Measurements from ENCODE around the gene NOS1AP.

Gene NOS1AP

DNA sequence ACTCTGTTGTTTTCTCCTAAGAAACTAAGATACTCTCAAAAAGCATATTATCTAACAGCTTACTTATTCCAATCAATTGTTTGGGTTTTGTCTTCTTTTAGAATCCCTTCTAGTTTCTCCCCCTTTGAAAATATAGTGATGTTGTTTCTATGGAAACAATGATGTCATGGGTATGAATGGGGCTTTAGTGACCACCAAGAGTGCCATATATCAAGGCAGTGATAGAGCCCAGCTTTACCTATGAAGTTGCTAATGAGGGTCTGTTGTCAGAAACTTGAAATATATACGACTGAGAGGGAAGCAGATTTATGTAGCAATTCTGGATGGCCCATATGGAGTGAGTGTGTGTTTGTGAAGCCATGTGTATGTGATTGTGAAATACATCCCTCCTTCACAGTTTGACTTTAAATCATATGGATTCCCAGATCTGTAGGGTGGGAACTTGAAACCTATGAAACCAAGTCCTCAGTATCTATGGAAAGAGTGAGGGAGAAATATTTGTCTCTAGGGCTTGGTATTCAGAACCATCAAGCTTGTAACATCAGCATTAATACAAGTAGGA is 190.5 kb downstream of the NOS1AP start:
- Histone ChIP-seq H4K20me1 (ENCODE audit: control insufficient read depth, insufficient read depth, low read depth, low read length) (no peaks in the 10 kb centered on the region), H3F3A (ENCODE audit: control insufficient read depth, insufficient read depth) (no peaks in the 10 kb centered on the region), H3K4me3 (ENCODE audit: low read length) (no peak overlapping the region), H3K79me2 (ENCODE audit: control insufficient read depth, low read length) (no peaks in the 10 kb centered on the region), H3K4me2 (ENCODE audit: low read length) (no peak overlapping the region), H3K27me3 (ENCODE audit: control insufficient read depth, low read length) (no peaks in the 10 kb centered on the region), H3K27ac (ENCODE audit: low read depth, low read length) (no peak overlapping the region), H3K36me3 (ENCODE audit: control insufficient read depth, low read length) (no peaks in the 10 kb centered on the region), H3K4me1 (ENCODE audit: control insufficient read depth, low read length) (no peaks in the 10 kb centered on the region), H3K9me2 (replicated peaks; ENCODE audit: control insufficient read depth, low read length) (no peaks in the 10 kb centered on the region), H3K9me3 (ENCODE audit: control insufficient read depth, insufficient read depth, low read length) (no peaks in the 10 kb centered on the region)
- TF ChIP-seq EZH2phosphoT487 (IDR thresholded peaks at IDR 0.05; ENCODE audit: borderline replicate concordance, low read length), result no peak
- TF ChIP-seq, protein P1, sequence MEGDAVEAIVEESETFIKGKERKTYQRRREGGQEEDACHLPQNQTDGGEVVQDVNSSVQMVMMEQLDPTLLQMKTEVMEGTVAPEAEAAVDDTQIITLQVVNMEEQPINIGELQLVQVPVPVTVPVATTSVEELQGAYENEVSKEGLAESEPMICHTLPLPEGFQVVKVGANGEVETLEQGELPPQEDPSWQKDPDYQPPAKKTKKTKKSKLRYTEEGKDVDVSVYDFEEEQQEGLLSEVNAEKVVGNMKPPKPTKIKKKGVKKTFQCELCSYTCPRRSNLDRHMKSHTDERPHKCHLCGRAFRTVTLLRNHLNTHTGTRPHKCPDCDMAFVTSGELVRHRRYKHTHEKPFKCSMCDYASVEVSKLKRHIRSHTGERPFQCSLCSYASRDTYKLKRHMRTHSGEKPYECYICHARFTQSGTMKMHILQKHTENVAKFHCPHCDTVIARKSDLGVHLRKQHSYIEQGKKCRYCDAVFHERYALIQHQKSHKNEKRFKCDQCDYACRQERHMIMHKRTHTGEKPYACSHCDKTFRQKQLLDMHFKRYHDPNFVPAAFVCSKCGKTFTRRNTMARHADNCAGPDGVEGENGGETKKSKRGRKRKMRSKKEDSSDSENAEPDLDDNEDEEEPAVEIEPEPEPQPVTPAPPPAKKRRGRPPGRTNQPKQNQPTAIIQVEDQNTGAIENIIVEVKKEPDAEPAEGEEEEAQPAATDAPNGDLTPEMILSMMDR (IDR thresholded peaks at IDR 0.05; ENCODE audit: low read depth, low read length, poor library complexity, severe bottlenecking), result no peak

DNA sequence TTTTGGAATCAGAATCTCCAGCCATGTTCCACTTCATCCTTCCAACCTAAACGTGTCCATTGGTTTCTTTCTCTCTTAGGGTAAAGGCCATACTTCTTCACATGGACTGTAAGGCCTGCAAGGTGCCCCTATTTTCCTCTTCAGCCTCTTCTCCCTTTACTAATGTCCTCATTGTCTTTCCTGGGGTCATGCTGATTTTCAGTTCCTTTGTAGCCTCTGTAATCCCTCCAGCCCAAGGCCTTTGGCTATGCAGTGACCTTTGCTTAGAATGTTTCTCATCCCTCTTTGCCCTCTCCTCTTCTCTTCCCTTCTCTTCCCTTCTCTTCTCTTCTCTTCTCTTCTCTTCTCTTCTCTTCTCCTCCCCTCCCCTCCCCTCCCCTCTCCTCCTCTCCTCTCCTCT is 194.6 kb downstream of the NOS1AP start:
- no peak overlapping the region for H3K4me3 ChIP-seq (ENCODE audit: low read length)
- no peak overlapping the region for H3K4me2 ChIP-seq (ENCODE audit: low read length)
- no peaks in the 10 kb centered on the region for H3K4me1 ChIP-seq (ENCODE audit: control insufficient read depth, low read length)
- H3K9me2 ChIP-seq (replicated peaks; ENCODE audit: control insufficient read depth, low read length), result no peaks in the 10 kb centered on the region
- TF ChIP-seq, protein P1 (IDR thresholded peaks at IDR 0.05; ENCODE audit: low read depth, low read length, poor library complexity, severe bottlenecking), result no peak
- TF ChIP-seq EZH2phosphoT487 (IDR thresholded peaks at IDR 0.05; ENCODE audit: borderline replicate concordance, low read length), result no peak
- H3K79me2 ChIP-seq (ENCODE audit: control insufficient read depth, low read length), result no peaks in the 10 kb centered on the region
- no peaks in the 10 kb centered on the region for H3K9me3 ChIP-seq (ENCODE audit: control insufficient read depth, insufficient read depth, low read length)
- H4K20me1 ChIP-seq (ENCODE audit: control insufficient read depth, insufficient read depth, low read depth, low read length), result no peaks in the 10 kb centered on the region
- no peaks in the 10 kb centered on the region for H3F3A ChIP-seq (ENCODE audit: control insufficient read depth, insufficient read depth)
- H3K36me3 ChIP-seq (ENCODE audit: control insufficient read depth, low read length), result no peaks in the 10 kb centered on the region
- no peaks in the 10 kb centered on the region for H3K27me3 ChIP-seq (ENCODE audit: control insufficient read depth, low read length)
- no peak overlapping the region for H3K27ac ChIP-seq (ENCODE audit: low read depth, low read length)

DNA sequence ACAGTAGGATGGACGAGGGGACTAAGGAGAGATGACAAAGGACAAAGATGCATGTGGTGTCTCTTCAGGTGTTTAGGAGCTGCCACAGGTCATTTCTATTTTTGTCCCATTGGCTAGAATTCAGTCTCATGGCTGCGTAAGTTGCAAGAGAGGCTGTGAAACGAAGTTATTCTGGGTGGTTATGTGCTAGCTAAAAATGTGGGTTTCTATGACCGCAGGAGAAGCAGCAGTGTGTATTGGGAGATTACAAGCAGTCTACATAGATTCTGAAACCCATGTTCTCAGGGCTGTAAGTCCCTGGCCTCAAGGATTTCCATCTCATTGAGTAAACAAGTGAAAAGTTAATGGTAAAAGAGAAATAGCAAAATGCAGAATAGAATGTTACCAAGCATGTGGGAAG is 196.5 kb downstream of the NOS1AP start:
- Histone ChIP-seq H3K4me1 (ENCODE audit: control insufficient read depth, low read length) (no peaks in the 10 kb centered on the region), H4K20me1 (ENCODE audit: control insufficient read depth, insufficient read depth, low read depth, low read length) (no peaks in the 10 kb centered on the region), H3K27ac (ENCODE audit: low read depth, low read length) (no peak overlapping the region), H3K9me3 (ENCODE audit: control insufficient read depth, insufficient read depth, low read length) (no peaks in the 10 kb centered on the region), H3F3A (ENCODE audit: control insufficient read depth, insufficient read depth) (no peaks in the 10 kb centered on the region), H3K4me2 (ENCODE audit: low read length) (no peak overlapping the region), H3K79me2 (ENCODE audit: control insufficient read depth, low read length) (no peaks in the 10 kb centered on the region), H3K36me3 (ENCODE audit: control insufficient read depth, low read length) (no peaks in the 10 kb centered on the region), H3K9me2 (replicated peaks; ENCODE audit: control insufficient read depth, low read length) (no peaks in the 10 kb centered on the region), H3K4me3 (ENCODE audit: low read length) (no peak overlapping the region), H3K27me3 (ENCODE audit: control insufficient read depth, low read length) (no peaks in the 10 kb centered on the region)
- no peak for TF ChIP-seq EZH2phosphoT487 (IDR thresholded peaks at IDR 0.05; ENCODE audit: borderline replicate concordance, low read length)
- TF ChIP-seq, protein P1 (IDR thresholded peaks at IDR 0.05; ENCODE audit: low read depth, low read length, poor library complexity, severe bottlenecking), result no peak

Measured in DOHH2 (cell line).